ENCODE measurements around the gene KCNJ6.

- TF ChIP-seq CTCF (IDR thresholded peaks at IDR 0.05): no peak
- TF ChIP-seq POLR2A (IDR thresholded peaks at IDR 0.05): no peak
Observed at GRCh38 chr21:37711286-37711829, 204.9 kb downstream of the KCNJ6 start.

Measured in uterus (tissue), 2 donors.